MM.1S (cell line): ENCODE data around the gene IFT52.
A peak's percentile ranks its signal among the peaks of the same experiment; 100 is the strongest.

Source experiments
- DNase-seq: peaks from one replicate; pipeline ENCODE4 v3.0.0-alpha.2; 2015
- H2AFZ ChIP-seq: fragments of 300-600 bp; sonication (generic); 2 replicates; pipeline ENCODE4 v1.6.0; 2016; ENCODE audit warnings: antibody characterized with exemption, low read length
- H3F3A ChIP-seq: fragments of 300-600 bp; sonication (generic); 2 replicates; pipeline ENCODE4 v1.6.1; 2016; ENCODE audit warnings: mild to moderate bottlenecking, antibody characterized with exemption, low read length, moderate library complexity, mixed read lengths; ENCODE audit not compliant: insufficient read depth
- H3K27ac ChIP-seq: fragments of 300-600 bp; sonication (generic); 2 replicates; pipeline ENCODE4 v1.5.1; 2016; ENCODE audit warnings: mild to moderate bottlenecking, low read length
- H3K27me3 ChIP-seq: fragments of 300-600 bp; sonication (generic); replicated peaks from 2 replicates; pipeline ENCODE4 v1.6.0; 2016; ENCODE audit warnings: low read length; ENCODE audit not compliant: insufficient read depth
- H3K36me3 ChIP-seq: fragments of 300-600 bp; sonication (generic); replicated peaks from 2 replicates; pipeline ENCODE4 v1.6.1; 2016; ENCODE audit warnings: mild to moderate bottlenecking, low read length, mixed read lengths; ENCODE audit not compliant: insufficient read depth
- H3K4me1 ChIP-seq: fragments of 300-600 bp; sonication (generic); 2 replicates; pipeline ENCODE4 v1.6.1; 2016; ENCODE audit warnings: low read length, mixed read lengths
- H3K4me2 ChIP-seq: fragments of 300-600 bp; sonication (generic); 2 replicates; pipeline ENCODE4 v1.6.0; 2016; ENCODE audit warnings: low read depth, low read length
- H3K4me3 ChIP-seq: fragments of 300-600 bp; sonication (generic); 2 replicates; pipeline ENCODE4 v1.5.1; 2016; ENCODE audit warnings: low read length, mixed read lengths
- H3K79me2 ChIP-seq: fragments of 300-600 bp; sonication (generic); 2 replicates; pipeline ENCODE4 v1.6.1; 2016; ENCODE audit warnings: mixed run types, low read length, mixed read lengths
- H3K9ac ChIP-seq: fragments of 300-600 bp; sonication (generic); 2 replicates; pipeline ENCODE4 v1.6.1; 2016; ENCODE audit warnings: low read length, mixed read lengths
- H3K9me2 ChIP-seq: fragments of 300-600 bp; sonication (generic); replicated peaks from 2 replicates; pipeline ENCODE4 v1.6.1; 2016; ENCODE audit warnings: mild to moderate bottlenecking, low read length, mixed read lengths; ENCODE audit not compliant: insufficient read depth
- H3K9me3 ChIP-seq: fragments of 300-600 bp; sonication (generic); replicated peaks from 2 replicates; pipeline ENCODE4 v1.6.1; 2016; ENCODE audit warnings: mild to moderate bottlenecking, low read length, mixed read lengths; ENCODE audit not compliant: insufficient read depth
- H4K20me1 ChIP-seq: fragments of 300-600 bp; sonication (generic); 2 replicates; pipeline ENCODE4 v1.6.1; 2016; ENCODE audit warnings: mild to moderate bottlenecking, low read length, moderate library complexity, mixed read lengths; ENCODE audit not compliant: insufficient read depth
- EZH2 ChIP-seq: fragments of 300-600 bp; sonication (generic); optimal IDR thresholded peaks from 2 replicates; pipeline ENCODE3; 2017; ENCODE audit warnings: low read depth, mild to moderate bottlenecking, antibody characterized with exemption, low read length, mixed read lengths
- EZH2phosphoT487 ChIP-seq: fragments of 300-600 bp; sonication (generic); IDR thresholded peaks from 2 replicates; pipeline ENCODE4 v1.6.1; 2018; ENCODE audit warnings: antibody characterized with exemption, low read length
- TF ChIP-seq, protein P1 (sequence below): fragments of 300-600 bp; sonication (generic); IDR thresholded peaks from 2 replicates; pipeline ENCODE4 v1.5.1; 2016; ENCODE audit warnings: antibody characterized with exemption, low read length, mixed read lengths

IFT52 gene

GRCh38 chr20:43689165-43689564 lies 98.4 kb downstream of the IFT52 start:
- no peak overlapping the region for H3K9ac ChIP-seq
- H3F3A ChIP-seq: no peaks in the 10 kb centered on the region
- no peaks in the 10 kb centered on the region for H3K9me2 ChIP-seq
- 0 out of 2 replicates have a peak, but pooled peaks cover 6% of the 10 kb centered on the region for H3K4me1 ChIP-seq
- no peaks in the 10 kb centered on the region for H3K27me3 ChIP-seq
- no peak for DNase-seq
- H3K27ac ChIP-seq: peak overlapping the region; percentile 7; the same call in 1 of the 2 replicates
- H3K79me2 ChIP-seq: peaks cover 42% of the 10 kb centered on the region
- H4K20me1 ChIP-seq: no peaks in the 10 kb centered on the region
- H3K4me3 ChIP-seq: no peak overlapping the region
- H3K36me3 ChIP-seq: peaks cover 4% of the 10 kb centered on the region; the same call in 1 of the 2 replicates
- no peak overlapping the region for H2AFZ ChIP-seq
- no peaks in the 10 kb centered on the region for H3K9me3 ChIP-seq
- no peak overlapping the region for H3K4me2 ChIP-seq
- TF ChIP-seq, protein P1, sequence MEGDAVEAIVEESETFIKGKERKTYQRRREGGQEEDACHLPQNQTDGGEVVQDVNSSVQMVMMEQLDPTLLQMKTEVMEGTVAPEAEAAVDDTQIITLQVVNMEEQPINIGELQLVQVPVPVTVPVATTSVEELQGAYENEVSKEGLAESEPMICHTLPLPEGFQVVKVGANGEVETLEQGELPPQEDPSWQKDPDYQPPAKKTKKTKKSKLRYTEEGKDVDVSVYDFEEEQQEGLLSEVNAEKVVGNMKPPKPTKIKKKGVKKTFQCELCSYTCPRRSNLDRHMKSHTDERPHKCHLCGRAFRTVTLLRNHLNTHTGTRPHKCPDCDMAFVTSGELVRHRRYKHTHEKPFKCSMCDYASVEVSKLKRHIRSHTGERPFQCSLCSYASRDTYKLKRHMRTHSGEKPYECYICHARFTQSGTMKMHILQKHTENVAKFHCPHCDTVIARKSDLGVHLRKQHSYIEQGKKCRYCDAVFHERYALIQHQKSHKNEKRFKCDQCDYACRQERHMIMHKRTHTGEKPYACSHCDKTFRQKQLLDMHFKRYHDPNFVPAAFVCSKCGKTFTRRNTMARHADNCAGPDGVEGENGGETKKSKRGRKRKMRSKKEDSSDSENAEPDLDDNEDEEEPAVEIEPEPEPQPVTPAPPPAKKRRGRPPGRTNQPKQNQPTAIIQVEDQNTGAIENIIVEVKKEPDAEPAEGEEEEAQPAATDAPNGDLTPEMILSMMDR: no peak
- no peak for TF ChIP-seq EZH2phosphoT487

DNA sequence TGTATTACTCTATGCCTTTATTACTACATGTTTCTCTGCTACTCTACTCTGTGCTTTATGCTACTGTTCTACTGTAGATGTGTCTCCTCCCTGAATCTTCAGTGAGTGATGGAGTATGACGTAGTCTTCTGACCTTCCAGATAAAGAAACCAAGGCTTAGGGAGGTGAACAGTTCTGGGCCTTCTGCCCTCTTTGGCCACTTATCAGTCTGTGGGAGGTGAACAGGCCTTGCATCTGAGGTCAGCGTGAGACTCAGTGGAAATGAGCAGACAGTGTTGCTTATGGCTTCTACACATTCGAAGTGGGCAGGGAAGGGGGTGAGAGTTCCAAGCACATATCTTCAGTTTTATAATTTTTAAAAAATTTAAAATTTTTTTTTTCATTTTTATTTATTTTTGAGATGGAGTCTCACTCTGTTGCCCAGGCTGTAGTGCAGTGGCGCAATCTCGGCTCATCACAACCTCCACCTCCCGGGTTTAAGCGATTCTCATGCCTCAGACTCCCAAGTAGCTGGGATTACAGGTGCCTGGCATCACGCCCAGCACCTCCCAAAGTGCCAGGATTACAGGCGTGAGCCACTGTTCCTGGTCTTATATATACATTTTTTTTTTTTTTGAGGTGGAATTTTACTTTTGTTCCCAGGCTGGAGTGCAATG lies 100.3 kb downstream of the IFT52 start:
- H3K9me3 ChIP-seq: no peaks in the 10 kb centered on the region
- no peak overlapping the region for H3K27ac ChIP-seq
- H3K79me2 ChIP-seq: peaks cover 40% of the 10 kb centered on the region
- H3K4me3 ChIP-seq: no peak overlapping the region
- no peak overlapping the region for H2AFZ ChIP-seq
- no peak overlapping the region for H3K4me2 ChIP-seq
- no peaks in the 10 kb centered on the region for H4K20me1 ChIP-seq
- no peak overlapping the region for H3K9ac ChIP-seq
- no peaks in the 10 kb centered on the region for H3K9me2 ChIP-seq
- H3K4me1 ChIP-seq: 0 out of 2 replicates have a peak, but pooled peaks cover 6% of the 10 kb centered on the region
- H3K36me3 ChIP-seq: peaks cover 4% of the 10 kb centered on the region; the same call in 1 of the 2 replicates
- TF ChIP-seq EZH2 (no peak), EZH2phosphoT487 (no peak)
- TF ChIP-seq, protein P1: no peak
- no peak for DNase-seq
- no peaks in the 10 kb centered on the region for H3K27me3 ChIP-seq
- no peaks in the 10 kb centered on the region for H3F3A ChIP-seq

DNA sequence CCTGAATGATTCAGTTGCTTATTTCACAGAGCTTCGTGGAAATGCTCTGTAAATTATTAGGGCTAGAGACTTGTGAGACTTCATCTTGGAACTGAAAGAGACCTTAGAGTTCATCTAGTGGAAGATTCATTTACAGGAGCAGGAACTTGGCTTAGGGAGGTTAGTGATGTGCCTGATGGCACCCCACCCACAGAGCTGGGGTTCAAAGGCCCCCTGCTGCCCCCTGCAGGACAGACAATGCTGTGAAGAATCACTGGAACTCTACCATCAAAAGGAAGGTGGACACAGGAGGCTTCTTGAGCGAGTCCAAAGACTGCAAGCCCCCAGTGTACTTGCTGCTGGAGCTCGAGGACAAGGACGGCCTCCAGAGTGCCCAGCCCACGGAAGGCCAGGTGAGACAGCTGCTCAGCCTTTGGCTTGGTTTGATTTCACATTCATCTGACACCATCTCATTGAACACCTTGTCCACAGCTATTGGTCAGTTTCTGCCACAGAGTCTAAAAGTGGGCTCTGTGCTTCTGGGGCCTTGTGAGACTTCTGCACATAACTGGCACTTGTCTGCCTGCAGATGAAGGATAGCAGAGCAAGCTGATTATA lies 101.3 kb downstream of the IFT52 start:
- peaks cover 36% of the 10 kb centered on the region for H3K79me2 ChIP-seq
- H3K4me3 ChIP-seq: no peak overlapping the region
- no peaks in the 10 kb centered on the region for H3K9me3 ChIP-seq
- H3K4me1 ChIP-seq: 0 out of 2 replicates have a peak, but pooled peaks cover 6% of the 10 kb centered on the region
- H3F3A ChIP-seq: no peaks in the 10 kb centered on the region
- TF ChIP-seq, protein P1: peak; percentile 79
- TF ChIP-seq EZH2phosphoT487 (no peak), EZH2 (no peak)
- no peaks in the 10 kb centered on the region for H4K20me1 ChIP-seq
- no peaks in the 10 kb centered on the region for H3K27me3 ChIP-seq
- DNase-seq: peak; percentile 65
- H3K9ac ChIP-seq: no peak overlapping the region
- no peaks in the 10 kb centered on the region for H3K9me2 ChIP-seq
- peaks cover 4% of the 10 kb centered on the region; the same call in 1 of the 2 replicates for H3K36me3 ChIP-seq
- H3K4me2 ChIP-seq: no peak overlapping the region
- no peak overlapping the region for H2AFZ ChIP-seq
- H3K27ac ChIP-seq: no peak overlapping the region
